ENCODE results near the gene WHRN. TPM values are rescaled to one million over a fixed set of nuclear protein-coding genes. Genes with fewer than 3 reads are reported as not detected.
A peak's percentile ranks its signal among the peaks of the same experiment; 100 is the strongest.

Gene WHRN
- total RNA-seq, 1 donor from 2014 or later = 12.2 TPM

DNA sequence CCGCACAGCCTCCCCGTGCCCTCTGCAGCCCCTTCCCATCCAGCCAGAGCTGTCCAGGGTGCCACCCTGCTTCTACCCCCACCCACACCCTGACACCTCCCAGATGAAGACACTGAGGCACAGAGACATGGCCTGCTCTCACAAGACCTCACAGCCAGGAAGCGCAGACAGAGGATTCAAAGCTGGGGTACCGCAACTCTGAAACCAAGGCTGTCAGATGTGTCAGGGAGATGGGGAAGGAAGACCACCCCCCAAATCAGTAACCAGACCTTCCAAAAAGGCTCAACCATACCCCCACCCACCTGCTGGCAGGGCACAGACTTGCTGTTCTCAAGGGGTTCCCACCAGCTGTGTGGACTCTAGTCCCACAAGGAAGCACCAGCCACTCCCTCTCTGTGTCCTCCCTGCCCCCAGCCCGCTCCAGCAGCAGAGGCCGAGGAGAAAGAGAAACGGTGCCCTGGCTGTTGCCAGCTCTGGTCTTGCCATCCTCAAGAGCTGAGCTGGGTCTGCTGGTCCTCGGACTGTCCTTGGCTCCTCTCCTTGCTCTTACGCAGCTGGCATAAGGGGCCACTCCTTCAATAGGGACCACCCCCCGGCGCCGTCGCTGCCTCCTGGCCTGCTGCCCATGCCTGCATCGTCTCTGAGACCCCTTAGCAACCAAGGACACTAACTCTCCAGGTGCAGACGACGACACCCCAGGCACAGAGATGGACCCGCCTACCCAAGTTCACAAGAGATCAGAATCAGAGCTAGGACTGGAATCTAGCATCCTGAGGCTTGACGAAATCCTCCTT lies 118.2 kb downstream of the WHRN start:
- H3K9me3 Mint-ChIP-seq = no peaks in the 10 kb centered on the region
- H3K27ac Mint-ChIP-seq = peak overlapping the region; percentile 78
- H3K4me1 Mint-ChIP-seq (ENCODE audit: unreplicated experiment) = peaks cover 53% of the 10 kb centered on the region
- DNase-seq (ENCODE audit: extremely low spot score, unreplicated experiment) = no peak
- H3K4me3 Mint-ChIP-seq = peak overlapping the region; percentile 89
- no peaks in the 10 kb centered on the region for H3K27me3 Mint-ChIP-seq
- H3K36me3 Mint-ChIP-seq = no peaks in the 10 kb centered on the region
- TF ChIP-seq, protein P1, sequence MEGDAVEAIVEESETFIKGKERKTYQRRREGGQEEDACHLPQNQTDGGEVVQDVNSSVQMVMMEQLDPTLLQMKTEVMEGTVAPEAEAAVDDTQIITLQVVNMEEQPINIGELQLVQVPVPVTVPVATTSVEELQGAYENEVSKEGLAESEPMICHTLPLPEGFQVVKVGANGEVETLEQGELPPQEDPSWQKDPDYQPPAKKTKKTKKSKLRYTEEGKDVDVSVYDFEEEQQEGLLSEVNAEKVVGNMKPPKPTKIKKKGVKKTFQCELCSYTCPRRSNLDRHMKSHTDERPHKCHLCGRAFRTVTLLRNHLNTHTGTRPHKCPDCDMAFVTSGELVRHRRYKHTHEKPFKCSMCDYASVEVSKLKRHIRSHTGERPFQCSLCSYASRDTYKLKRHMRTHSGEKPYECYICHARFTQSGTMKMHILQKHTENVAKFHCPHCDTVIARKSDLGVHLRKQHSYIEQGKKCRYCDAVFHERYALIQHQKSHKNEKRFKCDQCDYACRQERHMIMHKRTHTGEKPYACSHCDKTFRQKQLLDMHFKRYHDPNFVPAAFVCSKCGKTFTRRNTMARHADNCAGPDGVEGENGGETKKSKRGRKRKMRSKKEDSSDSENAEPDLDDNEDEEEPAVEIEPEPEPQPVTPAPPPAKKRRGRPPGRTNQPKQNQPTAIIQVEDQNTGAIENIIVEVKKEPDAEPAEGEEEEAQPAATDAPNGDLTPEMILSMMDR (conservative IDR thresholded peaks at IDR 0.05) = no peak

DNA sequence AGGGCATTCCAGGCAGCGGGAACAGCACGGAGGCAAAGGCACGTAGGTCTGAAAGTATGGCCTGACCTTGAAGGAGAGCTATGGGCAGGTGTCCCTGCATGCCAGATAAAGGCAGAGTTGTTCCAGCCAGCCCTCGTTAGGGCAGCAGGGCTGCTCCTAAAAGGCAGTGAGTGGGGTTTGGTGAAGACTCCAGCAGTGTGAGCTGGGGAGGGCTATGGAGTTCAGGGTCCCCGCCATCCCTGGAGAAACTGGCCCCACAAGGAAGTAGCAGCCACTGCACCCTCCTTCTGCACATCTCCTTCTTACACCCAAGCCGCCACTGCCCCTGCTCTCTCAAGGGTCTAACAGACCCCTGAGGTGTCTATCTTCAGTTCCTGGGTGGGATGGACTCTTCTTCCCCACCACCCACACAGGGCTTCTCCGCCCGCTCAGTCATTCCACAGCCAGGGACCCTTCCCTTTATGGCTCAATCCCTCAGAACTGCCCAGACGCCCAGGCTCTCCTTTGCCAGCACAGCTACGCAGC lies 118.8 kb downstream of the WHRN start:
- Mint-ChIP-seq H3K36me3 (no peaks in the 10 kb centered on the region), H3K4me1 (ENCODE audit: unreplicated experiment) (peaks cover 53% of the 10 kb centered on the region), H3K27ac (peak overlapping the region; percentile 75), H3K9me3 (no peaks in the 10 kb centered on the region), H3K4me3 (peak overlapping the region; percentile 89), H3K27me3 (no peaks in the 10 kb centered on the region)
- TF ChIP-seq, protein P1 (conservative IDR thresholded peaks at IDR 0.05) = no peak
- no peak for DNase-seq (ENCODE audit: extremely low spot score, unreplicated experiment)

DNA sequence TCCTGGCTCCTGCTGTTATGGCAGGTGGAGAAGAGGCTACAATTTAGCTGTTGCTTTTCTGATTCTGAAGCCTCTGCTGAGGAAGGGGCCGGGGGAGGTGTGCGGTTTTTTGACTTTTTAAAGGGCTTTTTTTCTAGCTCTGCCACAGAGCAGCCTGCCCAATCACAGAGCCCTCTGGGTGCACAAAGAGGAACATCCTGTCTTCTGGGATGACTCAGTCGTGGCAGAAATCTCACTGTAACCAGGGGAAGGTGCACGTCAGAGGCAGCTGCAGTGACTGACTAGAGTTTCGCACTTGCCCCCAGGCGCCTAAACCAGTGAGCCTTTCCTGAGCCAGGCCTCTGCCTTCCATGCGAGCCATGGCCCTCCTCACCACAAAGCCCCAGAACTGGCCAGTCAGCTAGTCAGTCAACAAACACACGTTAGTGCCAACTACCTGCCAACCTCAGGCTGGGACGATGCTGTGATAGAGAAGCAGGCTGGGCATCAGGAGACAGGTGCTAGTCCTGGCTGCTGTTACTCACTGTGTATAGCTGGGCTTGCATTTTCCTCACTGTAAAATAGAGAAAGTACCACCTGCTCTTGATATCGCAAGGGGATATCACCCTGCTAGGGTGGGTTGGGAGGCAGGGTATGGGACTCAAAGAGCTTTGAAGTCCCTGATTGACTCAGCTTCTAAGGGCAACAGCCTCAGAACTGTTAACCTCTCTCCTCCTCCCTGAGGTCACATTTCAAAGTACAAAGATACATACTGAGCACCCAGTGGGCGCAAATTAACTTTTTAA lies 119.7 kb downstream of the WHRN start:
- DNase-seq (ENCODE audit: extremely low spot score, unreplicated experiment) = no peak
- Mint-ChIP-seq H3K4me1 (ENCODE audit: unreplicated experiment) (peaks cover 50% of the 10 kb centered on the region), H3K27ac (peak overlapping the region; percentile 75)

DNA sequence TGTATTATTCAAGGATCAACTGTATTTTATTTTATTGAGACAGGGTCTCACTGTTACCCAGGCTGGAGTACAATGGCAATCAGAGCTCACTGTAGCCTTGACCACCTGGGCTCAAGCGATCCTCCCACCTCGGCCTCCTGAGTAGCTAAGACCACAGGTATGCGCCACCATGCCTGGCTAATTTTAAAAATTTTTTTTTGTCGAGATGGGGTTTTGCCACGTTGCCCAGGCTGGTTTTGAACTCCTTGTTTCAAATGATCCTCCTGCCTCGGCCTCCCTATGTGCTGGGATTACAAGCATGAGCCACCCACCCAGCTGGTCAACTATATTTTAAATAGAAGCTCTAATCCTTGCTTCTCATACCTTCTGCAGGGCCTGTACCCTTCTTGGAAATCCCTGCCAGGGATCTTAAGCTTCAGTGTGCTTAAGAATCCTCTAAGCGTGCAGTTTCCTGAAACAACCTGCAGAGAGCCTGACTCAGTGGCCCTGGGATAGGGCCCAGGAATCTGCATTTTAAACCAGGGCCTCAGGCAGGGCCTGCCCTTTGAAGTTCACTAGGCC lies 120.4 kb downstream of the WHRN start:
- Mint-ChIP-seq H3K4me1 (ENCODE audit: unreplicated experiment) (peaks cover 44% of the 10 kb centered on the region), H3K27ac (peak overlapping the region; percentile 75), H3K9me3 (no peaks in the 10 kb centered on the region), H3K36me3 (peaks cover 3% of the 10 kb centered on the region), H3K4me3 (no peak overlapping the region), H3K27me3 (no peaks in the 10 kb centered on the region)
- TF ChIP-seq, protein P1 (conservative IDR thresholded peaks at IDR 0.05) = no peak
- DNase-seq (ENCODE audit: extremely low spot score, unreplicated experiment) = no peak

More for the DNA sequence above, 119.7 kb downstream of the WHRN start:
- H3K4me3 Mint-ChIP-seq = peak overlapping the region; percentile 89
- H3K27me3 Mint-ChIP-seq = no peaks in the 10 kb centered on the region
- H3K36me3 Mint-ChIP-seq = no peaks in the 10 kb centered on the region
- TF ChIP-seq, protein P1 (conservative IDR thresholded peaks at IDR 0.05) = no peak
- H3K9me3 Mint-ChIP-seq = no peaks in the 10 kb centered on the region

DNA sequence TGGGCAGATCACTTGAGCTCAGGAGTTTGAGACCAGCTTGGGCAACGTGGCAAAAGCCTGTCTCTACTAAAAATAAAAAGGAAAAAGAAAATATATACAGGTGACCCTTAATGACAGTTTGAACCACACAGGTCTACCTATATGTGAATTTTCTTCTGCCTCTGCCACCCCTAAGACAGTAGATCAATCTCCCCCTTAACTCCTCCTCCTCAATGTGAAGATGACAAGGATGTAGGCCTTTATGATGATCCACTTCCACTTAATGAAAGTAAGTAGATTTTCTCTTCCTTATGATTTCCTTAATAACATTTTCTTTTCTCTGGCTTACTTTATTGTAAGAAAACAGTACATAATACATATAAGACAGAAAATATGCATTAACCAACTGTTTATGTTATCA lies 120.9 kb downstream of the WHRN start:
- Mint-ChIP-seq H3K4me3 (no peak overlapping the region), H3K4me1 (ENCODE audit: unreplicated experiment) (peaks cover 44% of the 10 kb centered on the region), H3K9me3 (no peaks in the 10 kb centered on the region), H3K27me3 (no peaks in the 10 kb centered on the region), H3K27ac (no peak overlapping the region), H3K36me3 (peaks cover 3% of the 10 kb centered on the region)
- TF ChIP-seq, protein P1 (conservative IDR thresholded peaks at IDR 0.05) = no peak
- no peak for DNase-seq (ENCODE audit: extremely low spot score, unreplicated experiment)
